Ectodermal cell (in vitro differentiated cells): ENCODE measurements around the gene IFT22.
"Not testable (repeated sequence)": the region's sequence is repeated elsewhere in the genome, so short reads cannot be mapped to it uniquely, and the experiment has no call there.

ENCODE experiments used
- H3K27ac ChIP-seq: 2 replicates; pipeline ENCODE4 v1.7.0; 2013; ENCODE audit warnings: mild to moderate bottlenecking, low read depth, low read length; ENCODE audit not compliant: insufficient read depth, poor library complexity, severe bottlenecking
- H3K27me3 ChIP-seq: 2 replicates; pipeline ENCODE4 v1.7.0; 2013; ENCODE audit warnings: mild to moderate bottlenecking, low read length; ENCODE audit not compliant: insufficient read depth, control insufficient read depth, poor library complexity, severe bottlenecking
- H3K36me3 ChIP-seq: one replicate; pipeline ENCODE4 v1.7.0; 2013; ENCODE audit warnings: low read length; ENCODE audit not compliant: control insufficient read depth, insufficient read depth
- H3K4me1 ChIP-seq: one replicate; pipeline ENCODE4 v1.7.0; 2013; ENCODE audit warnings: low read length; ENCODE audit not compliant: control insufficient read depth, insufficient read depth
- H3K4me3 ChIP-seq: 2 replicates; pipeline ENCODE4 v1.7.0; 2013; ENCODE audit warnings: low read depth, low read length, control low read depth; ENCODE audit not compliant: insufficient read depth
- H3K9me3 ChIP-seq: 2 replicates; pipeline ENCODE4 v1.7.0; 2013; ENCODE audit warnings: mild to moderate bottlenecking, low read length, moderate library complexity; ENCODE audit not compliant: control insufficient read depth
- WGBS, 2 experiments: methylation state at CpG; one replicate each; pipeline ENCODE4 v1.1.7; 2013; ENCODE audit warnings: missing lambda C conversion rate in 2 of 2; 5-methylcytosine and 5-hydroxymethylcytosine counted together

Gene IFT22

GRCh38 chr7:101293069-101294021, 28.3 kb downstream of the IFT22 start:
- peaks cover 13% of the 10 kb centered on the region for H3K27me3 ChIP-seq
- not testable (repeated sequence) for H3K27ac ChIP-seq, H3K4me3 ChIP-seq, H3K36me3 ChIP-seq, H3K4me1 ChIP-seq, H3K9me3 ChIP-seq
- 48 to 53% methylated on average over 16 of the region's 16 CpGs for WGBS, 2 experiments

DNA sequence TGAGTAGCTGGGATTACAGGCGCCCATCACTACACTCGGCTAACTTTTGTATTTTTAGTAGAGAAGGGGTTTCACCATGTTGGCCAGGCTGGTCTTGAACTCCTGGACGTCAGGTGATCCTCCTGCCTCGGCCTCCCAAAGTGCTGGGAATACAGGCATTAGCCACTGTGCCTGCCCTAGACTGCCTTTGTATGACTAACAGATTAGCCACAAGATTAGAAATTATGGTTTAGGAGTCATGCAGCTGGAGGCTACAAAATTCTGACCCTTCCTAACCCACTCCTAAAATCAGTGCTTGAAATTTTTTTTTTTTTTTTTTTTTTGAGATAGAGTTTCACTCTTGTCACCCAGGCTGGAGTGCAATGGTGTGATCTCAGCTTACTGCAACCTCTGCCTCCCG, 29.0 kb downstream of the IFT22 start:
- peaks cover 11% of the 10 kb centered on the region for H3K27me3 ChIP-seq
- not testable (repeated sequence) for H3K36me3 ChIP-seq, H3K9me3 ChIP-seq, H3K27ac ChIP-seq, H3K4me3 ChIP-seq, H3K4me1 ChIP-seq
- WGBS, 2 experiments = 77 to 80% methylated on average over 5 of the region's 5 CpGs

- not testable (repeated sequence) for H3K9me3 ChIP-seq, H3K4me1 ChIP-seq, H3K27ac ChIP-seq, H3K36me3 ChIP-seq, H3K4me3 ChIP-seq
- 36 to 40% methylated on average over 17 to 18 of the region's 18 CpGs for WGBS, 2 experiments
- peaks cover 11% of the 10 kb centered on the region for H3K27me3 ChIP-seq
Measured at GRCh38 chr7:101290186-101291037, 31.2 kb downstream of the IFT22 start.

GRCh38 chr7:101289687-101290086, 31.9 kb downstream of the IFT22 start:
- not testable (repeated sequence) for H3K4me1 ChIP-seq, H3K9me3 ChIP-seq, H3K36me3 ChIP-seq, H3K4me3 ChIP-seq, H3K27ac ChIP-seq
- WGBS, 2 experiments = 84 to 91% methylated on average over 3 to 4 of the region's 4 CpGs
- peaks cover 11% of the 10 kb centered on the region for H3K27me3 ChIP-seq

- Histone ChIP-seq H3K27ac (no peak overlapping the region), H3K36me3 (no peaks in the 10 kb centered on the region), H3K4me3 (no peak overlapping the region), H3K4me1 (no peaks in the 10 kb centered on the region), H3K27me3 (peaks cover 5% of the 10 kb centered on the region), H3K9me3 (no peaks in the 10 kb centered on the region)
- whole genome bisulfite sequencing, 2 experiments = 95 to 96% methylated on average over 3 of the region's 3 CpGs
Measured at GRCh38 chr7:101288439-101288838, 33.2 kb downstream of the IFT22 start.

- H3K27ac ChIP-seq = no peak overlapping the region
- H3K4me3 ChIP-seq = no peak overlapping the region
- H3K9me3 ChIP-seq = no peaks in the 10 kb centered on the region
- WGBS, 2 experiments = 91 to 92% methylated on average over 5 to 6 of the region's 6 CpGs
- no peaks in the 10 kb centered on the region for H3K27me3 ChIP-seq
- no peaks in the 10 kb centered on the region for H3K4me1 ChIP-seq
- H3K36me3 ChIP-seq = no peaks in the 10 kb centered on the region
Measured at GRCh38 chr7:101287032-101287431, 34.6 kb downstream of the IFT22 start.

DNA sequence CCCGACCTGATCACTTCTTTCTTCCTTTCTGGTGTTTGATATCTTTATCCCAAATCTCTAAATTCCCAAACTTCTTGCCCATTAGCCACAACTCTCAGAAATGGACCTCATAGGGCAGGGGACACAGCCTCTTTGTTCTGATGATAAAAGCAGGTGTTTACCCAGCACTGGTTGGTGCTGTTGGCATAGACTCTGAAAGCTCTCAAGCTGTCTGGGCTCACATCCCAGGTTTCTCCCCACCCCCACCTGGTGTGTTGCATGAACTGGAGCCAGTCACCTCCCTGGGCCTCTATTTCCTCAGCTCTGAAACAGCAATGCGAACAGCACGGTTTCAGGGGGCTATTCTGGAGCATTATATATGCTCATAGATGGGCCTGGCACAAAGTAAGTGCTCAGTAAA, 35.7 kb downstream of the IFT22 start:
- 85 to 86% methylated on average over 3 of the region's 3 CpGs for WGBS, 2 experiments
- not testable (repeated sequence) for H3K27ac ChIP-seq, H3K36me3 ChIP-seq, H3K4me3 ChIP-seq, H3K9me3 ChIP-seq, H3K4me1 ChIP-seq, H3K27me3 ChIP-seq

- Histone ChIP-seq H3K36me3 (no peaks in the 10 kb centered on the region), H3K9me3 (no peaks in the 10 kb centered on the region), H3K4me3 (no peak overlapping the region), H3K4me1 (no peaks in the 10 kb centered on the region), H3K27ac (no peak overlapping the region), H3K27me3 (no peaks in the 10 kb centered on the region)
- 90 to 91% methylated on average over 9 of the region's 9 CpGs for WGBS, 2 experiments
Measured at GRCh38 chr7:101285171-101285570, 36.4 kb downstream of the IFT22 start.

DNA sequence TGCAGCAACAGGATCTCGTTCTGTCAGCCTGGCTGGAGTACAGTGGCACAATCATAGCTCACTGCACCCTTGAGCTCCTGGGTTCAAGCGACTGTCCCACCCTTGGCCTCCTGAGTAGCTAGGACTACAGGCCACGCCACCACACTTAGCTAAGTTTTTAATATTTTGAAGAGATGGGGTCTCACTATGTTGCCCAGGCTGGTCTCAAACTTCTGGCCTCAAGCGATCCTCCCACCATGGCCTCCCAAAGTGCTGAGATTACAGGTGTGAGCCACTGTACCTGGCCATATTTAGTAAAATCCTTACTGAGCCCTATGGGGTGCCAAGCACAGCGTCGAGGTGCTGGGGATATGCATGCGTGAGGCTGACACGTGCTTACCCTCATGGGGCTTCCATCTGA, 40.7 kb downstream of the IFT22 start:
- not testable (repeated sequence) for H3K4me3 ChIP-seq, H3K27me3 ChIP-seq, H3K27ac ChIP-seq, H3K36me3 ChIP-seq, H3K4me1 ChIP-seq, H3K9me3 ChIP-seq
- 93% methylated on average over 8 of the region's 8 CpGs for WGBS, 2 experiments
